CD4-positive, alpha-beta T cell treated with Interferon alpha-2 for 1 hour (primary cell): ENCODE data around the gene SP140L.
"Not testable (repeated sequence)": the region's sequence is repeated elsewhere in the genome, so short reads cannot be mapped to it uniquely, and the experiment has no call there.

ENCODE experiments used
- DNase-seq, 2 donors: peaks; one replicate each; pipeline ENCODE4 v3.0.0-alpha.2; 2020 to 2022

The SP140L gene

DNA sequence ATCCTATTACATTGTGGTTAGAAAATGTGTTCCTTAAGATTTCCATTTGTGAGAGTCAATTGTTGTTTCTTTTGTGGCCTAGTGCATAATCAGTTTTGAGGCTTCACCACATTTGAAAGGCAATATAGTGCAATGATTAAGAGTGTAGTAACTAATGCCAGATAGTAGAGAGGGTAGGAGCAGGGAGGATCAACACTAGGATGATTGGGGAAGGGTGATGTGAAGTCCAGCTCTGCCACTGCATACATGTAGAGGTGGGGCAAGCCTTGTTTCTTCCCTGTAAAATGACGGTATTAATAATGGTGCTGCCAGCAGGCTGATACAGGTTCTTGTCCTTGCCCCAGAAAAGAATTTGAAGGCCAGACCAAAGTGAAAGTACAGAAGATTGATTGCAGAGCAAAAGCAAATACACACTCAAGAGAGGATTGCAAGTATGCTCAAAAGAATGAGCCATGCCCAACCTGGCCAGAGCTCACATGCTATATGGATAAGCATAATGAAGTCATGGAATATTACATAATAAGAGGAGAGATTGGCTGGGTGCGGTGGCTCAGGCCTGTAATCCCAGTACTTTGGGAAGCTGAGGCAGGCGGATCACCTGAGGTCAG is 97.0 kb downstream of the SP140L start:
- DNase-seq, result no peak

DNA sequence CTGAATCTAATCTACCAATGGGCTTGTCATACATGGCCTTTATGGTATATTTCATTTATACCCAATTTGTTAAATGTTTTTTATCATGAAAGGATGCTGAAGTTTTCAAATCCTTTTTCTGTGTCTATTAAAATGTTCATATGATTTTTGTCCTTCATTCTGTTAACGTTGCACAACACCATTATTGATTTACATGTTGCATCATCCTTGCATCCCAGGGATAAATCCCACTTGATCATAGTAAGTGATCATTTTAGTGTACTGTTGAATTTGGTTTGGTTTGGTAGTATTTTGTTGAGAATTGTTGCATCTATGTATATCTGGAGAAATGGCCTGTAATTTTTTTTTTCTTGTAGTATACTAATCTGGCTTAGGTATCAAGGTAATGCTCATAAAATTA is 98.4 kb downstream of the SP140L start:
- no peak for DNase-seq

DNA sequence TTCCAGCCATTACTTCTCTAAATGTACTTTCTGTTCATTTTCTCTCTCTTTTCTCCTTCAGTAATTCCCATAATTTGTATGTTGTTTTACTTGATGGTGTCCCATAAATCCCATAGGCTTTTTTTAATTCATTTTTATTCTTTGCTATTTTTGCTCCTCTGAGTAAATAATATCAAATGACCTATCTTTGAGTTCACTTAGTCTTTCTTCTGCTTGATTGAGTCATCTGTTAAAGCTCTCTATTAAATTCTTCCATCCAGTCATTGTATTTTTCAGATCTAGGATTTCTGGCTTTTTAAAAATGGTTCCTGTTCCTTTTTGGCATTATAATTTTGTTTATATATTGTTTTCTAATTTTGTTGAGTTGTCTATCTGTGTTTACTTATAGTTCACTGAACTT is 102.5 kb downstream of the SP140L start:
- DNase-seq, result no peak

DNA sequence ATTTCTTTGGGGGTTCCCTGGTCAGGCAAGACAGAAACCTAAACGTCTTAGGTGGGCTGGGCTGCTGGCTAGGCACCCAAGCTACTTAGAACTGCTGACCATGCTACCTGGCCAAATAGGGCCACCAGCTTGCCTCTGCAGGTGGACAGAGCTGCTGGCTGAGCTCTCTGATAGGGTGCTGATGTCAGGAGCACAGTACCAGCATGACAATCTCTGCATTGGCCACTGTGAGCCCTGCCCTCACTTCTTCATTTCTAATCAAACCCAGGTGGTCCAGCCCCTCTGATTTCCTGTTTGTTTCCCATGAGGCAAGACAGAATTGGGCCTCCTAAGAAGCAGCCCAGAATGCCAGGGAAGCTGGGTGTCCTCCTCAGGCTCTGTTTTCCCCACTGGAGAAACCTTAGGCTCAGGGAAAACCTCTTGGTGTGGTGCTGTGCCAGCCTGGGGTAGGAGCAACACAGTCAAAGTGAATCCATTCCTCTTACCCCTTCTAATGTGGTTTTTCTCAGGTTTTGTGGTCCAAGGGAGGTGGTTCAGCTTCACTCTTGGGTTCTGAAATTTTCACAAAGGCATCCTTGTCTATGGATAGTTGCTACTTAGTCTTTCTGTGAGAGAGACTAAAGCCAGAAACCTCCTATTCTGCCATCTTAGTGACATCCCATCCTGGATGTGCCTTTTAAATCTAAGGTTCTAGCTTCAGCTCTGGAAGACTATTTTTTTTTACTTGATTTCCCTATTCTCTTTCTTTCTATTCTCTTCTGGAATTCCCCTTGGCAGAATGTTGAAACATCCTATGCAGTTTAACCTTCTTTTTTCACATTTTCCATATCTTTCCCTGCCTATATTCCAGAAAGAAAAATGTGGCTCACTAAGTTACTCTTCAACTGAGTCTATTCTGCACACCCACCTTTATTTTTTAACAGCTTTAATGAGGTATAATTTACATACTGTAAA is 104.2 kb downstream of the SP140L start:
- DNase-seq, result peak in 1 of 2 donors; percentile 37

DNA sequence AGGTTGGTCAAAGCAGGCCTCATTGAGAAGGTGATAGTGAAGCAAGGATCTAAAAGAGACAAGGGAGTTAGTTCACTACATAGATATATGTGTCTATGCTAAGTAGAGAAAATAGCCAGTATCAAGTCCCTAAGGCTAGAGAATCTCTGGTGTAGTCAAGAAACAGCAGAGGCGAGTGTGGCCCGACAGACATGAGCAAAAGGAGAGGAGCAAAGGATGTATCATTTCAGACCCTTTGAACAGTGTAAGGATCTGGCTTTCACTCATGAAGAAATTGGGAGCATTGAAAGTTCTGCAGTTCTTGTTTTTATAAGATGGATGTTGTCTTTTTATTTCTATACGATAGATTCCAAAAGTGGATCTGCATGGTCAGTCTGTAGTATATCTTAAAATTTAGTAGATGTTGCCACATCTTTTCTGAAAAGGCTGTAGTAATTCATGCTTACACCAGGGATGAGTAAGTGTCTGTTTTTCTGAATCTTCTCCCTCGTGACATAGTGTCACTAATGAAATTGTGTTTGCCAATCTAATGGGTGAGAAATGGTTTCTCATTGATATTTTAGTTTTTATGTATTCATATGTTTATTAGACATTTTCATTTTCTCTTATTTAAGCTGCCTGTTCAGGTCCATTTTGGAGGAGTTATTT is 107.8 kb downstream of the SP140L start:
- DNase-seq, result no peak

DNA sequence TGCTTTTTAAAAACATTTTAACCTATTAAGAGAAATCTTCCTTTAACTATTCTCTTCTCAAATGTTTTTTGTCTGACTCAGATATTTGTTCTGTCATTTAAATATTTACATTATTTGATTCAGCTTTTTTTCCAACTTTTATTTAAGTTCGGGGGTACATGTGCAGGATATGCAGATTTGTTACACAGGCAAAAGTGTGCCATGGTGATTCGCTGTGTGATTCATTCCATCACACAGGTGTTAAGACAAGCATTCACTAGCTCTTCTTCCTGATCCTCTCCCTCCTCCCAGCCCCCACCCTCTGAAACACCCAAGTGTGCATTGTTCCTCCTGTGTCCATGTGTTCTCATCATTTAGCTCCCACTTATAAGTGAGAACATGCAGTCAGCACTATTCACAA is 108.4 kb downstream of the SP140L start:
- no peak for DNase-seq

DNA sequence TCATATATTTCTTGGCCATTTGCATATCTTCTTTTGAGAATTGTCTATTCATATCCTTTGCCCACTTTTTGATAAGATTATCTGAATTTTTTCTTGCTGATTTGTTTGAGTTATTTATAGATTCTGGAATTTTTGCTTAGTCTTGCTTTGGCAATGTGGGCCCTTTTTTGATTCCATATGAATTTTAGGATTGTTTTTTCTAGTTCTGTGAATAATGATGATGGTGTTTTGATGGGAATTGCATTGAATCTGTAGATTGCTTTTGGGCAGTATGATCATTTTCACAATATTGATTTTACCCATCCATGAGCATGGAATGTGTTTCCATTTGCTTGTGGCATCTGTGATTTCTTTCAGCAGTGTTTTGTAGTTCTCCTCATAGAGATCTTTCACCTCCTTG is 112.1 kb downstream of the SP140L start:
- not testable (repeated sequence) for DNase-seq

DNA sequence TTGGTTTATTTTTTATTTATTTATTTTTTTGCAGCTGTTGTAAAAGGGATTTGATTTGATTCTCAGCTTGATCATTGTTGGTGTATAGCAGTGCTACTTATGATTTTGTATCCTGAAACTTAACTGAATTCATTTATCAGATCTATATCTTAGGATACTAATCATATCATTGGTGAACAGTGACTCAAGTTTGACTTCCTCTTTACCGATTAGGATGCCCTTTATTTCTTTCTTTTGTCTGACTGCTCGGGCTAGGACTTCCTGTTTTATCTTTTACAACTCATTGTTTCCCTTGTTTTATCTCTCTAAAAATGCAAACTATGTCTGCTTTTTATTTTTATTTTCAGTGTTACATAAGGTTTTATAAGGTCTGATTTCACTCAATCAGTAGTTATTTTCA is 112.6 kb downstream of the SP140L start:
- peak in 1 of 2 donors; percentile 44 for DNase-seq

DNA sequence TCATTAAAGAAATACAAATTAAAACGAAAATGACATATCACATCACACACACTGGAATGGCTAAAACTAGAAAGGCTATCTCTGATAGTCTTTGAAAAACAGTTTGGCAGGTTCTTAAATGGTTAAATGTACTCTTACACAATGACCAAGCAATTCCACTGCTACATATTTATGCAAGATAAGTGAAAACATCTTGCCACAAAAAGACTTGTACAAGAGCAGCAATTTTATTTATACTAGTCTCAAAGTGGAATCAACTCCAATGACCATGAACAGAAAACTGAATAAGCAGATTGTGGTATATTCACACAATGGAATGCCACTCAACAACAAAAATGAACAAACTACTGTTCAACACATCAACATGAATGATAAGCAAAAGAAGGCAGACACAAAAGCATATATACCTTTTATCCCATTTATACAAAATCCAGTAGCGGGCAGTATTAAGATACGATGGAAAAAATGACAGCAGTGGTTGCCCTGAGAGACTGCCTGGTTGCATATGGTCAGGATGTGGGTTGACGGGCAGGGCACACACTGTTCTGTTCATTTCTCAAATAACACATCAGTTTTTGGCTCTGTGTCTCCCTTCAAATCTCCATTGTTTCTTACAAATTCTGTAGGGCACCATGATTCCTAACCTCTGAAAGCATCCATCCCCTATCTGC is 114.4 kb downstream of the SP140L start:
- peak; percentile 38 to 71 for DNase-seq

DNA sequence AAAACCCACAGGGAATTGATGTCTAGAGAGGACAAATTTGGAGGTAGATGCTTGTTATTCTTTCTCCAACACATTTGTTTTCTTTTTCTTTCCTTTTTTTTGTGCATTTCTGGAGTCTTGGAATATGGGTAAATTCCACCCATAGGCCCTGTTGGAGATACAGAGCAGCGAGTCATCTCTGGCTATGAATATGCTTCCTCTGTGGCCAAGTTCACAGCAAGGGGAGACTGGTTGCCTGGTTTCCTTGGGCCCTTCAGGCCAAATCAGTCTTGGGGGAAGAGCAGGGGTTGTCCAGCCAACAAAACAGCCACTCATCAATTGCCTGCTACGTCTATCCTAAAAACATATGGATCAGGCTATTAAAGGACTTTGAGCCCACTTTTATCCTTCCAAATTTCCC is 116.5 kb downstream of the SP140L start:
- DNase-seq, result no peak

DNA sequence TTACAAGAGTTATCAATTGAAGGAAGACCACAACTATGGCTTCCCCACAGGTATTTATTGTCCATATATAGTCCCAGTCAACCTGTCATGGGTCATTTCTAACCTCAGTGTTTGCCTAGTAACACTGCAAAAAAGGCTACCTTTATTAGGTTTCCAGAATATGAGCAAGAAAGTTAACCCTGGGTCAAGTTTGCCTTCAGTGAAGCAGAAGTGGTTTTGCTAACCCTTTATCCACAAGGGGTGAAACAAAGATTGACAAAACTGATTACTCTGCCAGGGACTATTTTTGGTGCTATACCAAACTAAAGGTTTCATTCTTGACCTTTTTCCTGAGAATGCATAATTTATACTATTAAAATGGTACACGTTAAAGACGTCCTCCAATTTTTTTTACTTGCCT is 117.8 kb downstream of the SP140L start:
- DNase-seq, result no peak

DNA sequence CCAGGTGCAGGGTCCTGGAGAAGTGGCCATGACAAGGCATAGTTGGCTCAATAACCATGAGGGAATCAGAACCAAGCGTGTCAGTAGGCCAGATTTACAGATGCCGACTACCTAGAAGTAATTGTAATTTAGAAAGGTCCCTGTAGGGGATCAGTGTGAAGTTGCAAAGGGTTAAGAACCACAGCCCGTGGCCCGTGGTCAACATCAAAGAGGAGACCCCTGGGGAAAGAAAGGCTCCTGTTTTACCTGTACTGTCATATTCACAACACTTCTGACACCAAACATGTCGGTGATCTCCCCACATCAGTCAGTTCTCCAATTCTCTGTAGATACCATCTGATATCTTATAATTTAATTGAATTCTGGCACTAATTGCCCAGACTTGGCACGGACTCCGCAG is 120.0 kb downstream of the SP140L start:
- DNase-seq, result no peak

DNA sequence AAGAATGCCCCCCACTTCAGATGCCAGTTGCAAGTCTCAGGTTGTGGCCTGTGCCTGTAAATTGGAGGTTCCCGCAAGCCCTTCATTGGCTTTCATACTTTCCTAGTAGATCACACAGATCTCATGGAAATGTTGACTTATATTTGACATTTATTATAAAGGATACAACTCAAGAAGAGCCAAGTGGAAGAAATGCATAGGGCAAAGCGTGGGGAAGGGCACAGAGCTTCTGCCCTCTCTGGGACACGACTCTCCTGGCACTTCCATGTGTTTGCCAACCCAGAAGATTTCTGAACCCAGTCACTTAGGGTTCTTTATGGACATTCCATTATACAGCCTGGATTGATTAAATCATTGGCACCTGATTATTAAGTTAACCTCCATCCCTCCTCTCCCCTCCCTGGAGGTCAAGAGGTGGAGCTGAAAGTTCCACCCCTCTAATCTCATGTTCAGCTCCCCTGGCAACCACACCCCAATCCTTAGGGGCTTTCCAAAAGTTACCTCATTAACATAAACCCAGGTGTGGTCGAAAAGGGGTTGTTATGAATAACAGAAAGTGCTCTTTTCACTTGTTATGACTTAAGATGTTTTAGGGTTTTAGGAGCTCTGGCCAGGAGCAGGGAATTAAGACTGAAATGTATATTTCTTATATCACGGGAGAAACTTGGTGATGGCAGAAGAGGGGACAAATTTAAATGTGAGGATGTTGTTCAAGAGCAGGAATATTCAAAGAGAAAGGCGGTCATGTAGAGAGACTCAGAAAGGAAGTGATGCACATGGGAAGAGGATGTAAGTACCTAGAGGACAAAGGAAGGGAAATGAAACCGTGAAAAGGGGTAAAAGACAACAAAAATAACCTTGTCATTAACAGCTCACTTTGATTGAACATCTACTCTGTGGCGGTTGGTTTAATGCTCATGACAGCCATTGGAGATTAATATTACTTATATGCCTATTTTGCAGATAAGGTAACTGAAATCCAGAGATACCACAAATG is 120.8 kb downstream of the SP140L start:
- peak; percentile 66 to 67 for DNase-seq

DNA sequence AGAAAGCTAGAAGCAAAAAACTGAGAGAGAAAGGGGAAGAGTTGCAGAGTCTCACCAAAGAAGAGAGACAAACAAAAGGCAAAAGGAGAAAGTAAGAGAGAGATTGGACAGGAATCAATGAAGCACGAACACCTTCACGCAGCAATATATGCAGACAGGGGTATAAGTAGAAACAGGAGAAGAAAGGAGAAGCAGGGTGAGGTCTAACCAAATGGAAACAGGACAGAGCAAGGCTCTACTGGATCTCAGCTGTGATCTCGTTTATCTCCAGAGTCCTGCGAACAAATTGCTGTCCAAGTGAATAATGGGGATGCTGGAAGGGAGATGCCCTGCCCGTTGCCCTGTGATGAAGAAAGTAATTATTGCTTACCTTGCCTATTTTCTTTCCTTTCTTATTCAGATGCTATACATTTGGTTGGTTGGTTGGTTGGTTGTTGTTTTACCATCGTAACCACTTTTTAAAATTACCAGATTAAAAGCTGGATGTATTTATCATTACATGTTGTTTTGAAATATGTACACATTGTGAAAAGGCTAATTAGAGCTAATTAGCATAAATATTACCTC is 123.0 kb downstream of the SP140L start:
- no peak for DNase-seq

DNA sequence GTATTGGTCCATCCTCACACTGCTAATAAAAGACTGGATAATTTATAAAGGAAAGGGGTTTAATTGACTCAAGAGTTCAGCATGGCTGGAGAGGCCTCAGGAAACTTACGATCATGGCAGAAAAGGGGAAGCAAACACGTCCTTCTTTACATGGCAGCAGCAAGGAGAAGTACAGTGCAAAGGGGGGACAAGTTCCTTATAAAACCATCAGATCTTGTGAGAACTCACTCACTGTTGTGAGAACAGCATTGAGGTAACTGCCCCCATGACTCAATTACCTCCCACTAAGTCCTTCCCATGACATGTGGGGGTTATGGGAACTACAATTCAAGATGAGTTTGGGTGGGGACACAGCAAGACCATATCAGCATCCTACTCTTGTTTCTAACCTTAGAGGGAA is 126.0 kb downstream of the SP140L start:
- DNase-seq, result no peak
